HCT116 (cell line): ENCODE measurements around the gene CCDC63. TPM values are rescaled to one million over a fixed set of nuclear protein-coding genes. Genes with fewer than 3 reads are reported as not detected.

Source experiments
- ATAC-seq: fragments of 200-7000 bp; cut with Tn5 transposase; 2 replicates; pipeline ENCODE4 v1.9.1; 2020; ENCODE audit warnings: mild to moderate bottlenecking, moderate library complexity
- BruUV-seq: library from RNA; stranded (reverse); fragments of 400-500 nt; replicated peaks from 2 replicates; lab custom pipeline; 2021; lab: Mats Ljungman, UMichigan
- CTCF ChIA-PET: fragments of 300-600 bp; sonication (Branson Sonifier 250); formaldehyde crosslinking; loops from one replicate; lab custom pipeline; 2021; ENCODE audit warnings: antibody characterized with exemption; lab: Charles Lee
- POLR2A ChIA-PET: fragments of 300-600, 350-600 bp; sonication (Branson Sonifier 250); formaldehyde crosslinking; loops from one replicate; lab custom pipeline; 2021; ENCODE audit warnings: antibody characterized with exemption; lab: Charles Lee
- RAD21 ChIA-PET, 2 experiments: fragments of 300-600 bp; sonication (Branson Sonifier 250); formaldehyde crosslinking; loops; one replicate each; lab custom pipeline; 2023; ENCODE audit warnings: low total read pairs in 2 of 2; ENCODE audit not compliant: uncharacterized antibody in 2 of 2, unreplicated experiment in 2 of 2, low non-redundant PET in 1 of 2; lab: Charles Lee
- DNase-seq: peaks from one replicate; pipeline ENCODE4 v3.0.0-alpha.2; 2010; ENCODE audit warnings: low read depth, low spot score
- H2AFZ ChIP-seq: fragments of 200-600 bp; shearing (Covaris generic), sonication (generic); 2 replicates; pipeline ENCODE4 v1.6.1; 2017; ENCODE audit warnings: low read depth, mixed run types, mixed read lengths, antibody characterized with exemption, low read length; ENCODE audit not compliant: poor library complexity, severe bottlenecking
- H3K27ac ChIP-seq: 2 replicates; pipeline ENCODE4 v1.5.1; 2012; ENCODE audit warnings: low read depth, low read length
- H3K27me3 ChIP-seq: fragments of 200-600 bp; sonication (generic); 2 replicates; pipeline ENCODE4 v1.6.1; 2016; ENCODE audit warnings: mixed run types, low read length, mixed read lengths; ENCODE audit not compliant: insufficient read depth
- H3K36me3 ChIP-seq, 2 experiments: fragments of 200-500 bp in 1 of 2; fragments of 200-600 bp in 1 of 2; sonication (Bioruptor generic) in 1 of 2; sonication (generic) in 1 of 2; 2 replicates each; pipeline versions ENCODE4 v1.5.1 to v1.6.1; 2014 to 2016; ENCODE audit warnings: low read length in 2 of 2, inconsistent platforms in 1 of 2, mixed read lengths in 1 of 2, mixed run types in 1 of 2; ENCODE audit not compliant: insufficient read depth in 2 of 2, control insufficient read depth in 1 of 2
- H3K4me1 ChIP-seq, 2 experiments: fragments of 200-600 bp in 1 of 2; sonication (generic) in 1 of 2; 2 replicates each; pipeline versions ENCODE4 v1.5.1 to v1.6.1; 2012 to 2017; ENCODE audit warnings: low read length in 2 of 2, inconsistent platforms in 1 of 2, mild to moderate bottlenecking in 1 of 2, mixed read lengths in 1 of 2, mixed run types in 1 of 2, moderate library complexity in 1 of 2; ENCODE audit not compliant: insufficient read depth in 2 of 2, control insufficient read depth in 1 of 2
- H3K4me2 ChIP-seq: fragments of 200-600 bp; sonication (generic); 2 replicates; pipeline ENCODE4 v1.6.1; 2017; ENCODE audit warnings: mixed run types, low read length, mixed read lengths
- H3K4me3 ChIP-seq, 2 experiments: fragments of 200-600 bp in 1 of 2; sonication (generic) in 1 of 2; replicated peaks in 1 of 2; 2 replicates each; pipeline ENCODE4 v1.5.1; 2011 to 2016; ENCODE audit warnings: low read length in 2 of 2, control low read depth in 1 of 2, low read depth in 1 of 2, mild to moderate bottlenecking in 1 of 2, mixed read lengths in 1 of 2, mixed run types in 1 of 2
- H3K79me2 ChIP-seq: fragments of 200-600 bp; sonication (generic); 2 replicates; pipeline ENCODE4 v1.6.1; 2017; ENCODE audit warnings: mild to moderate bottlenecking, mixed run types, low read length, moderate library complexity, mixed read lengths; ENCODE audit not compliant: insufficient read depth
- H3K9ac ChIP-seq: fragments of 200-600 bp; sonication (generic); 2 replicates; pipeline ENCODE4 v1.6.1; 2016; ENCODE audit warnings: low read length, mixed read lengths
- H3K9me2 ChIP-seq: fragments of 200-600 bp; sonication (generic), shearing (Covaris generic); 2 replicates; pipeline ENCODE4 v1.6.1; 2017; ENCODE audit warnings: mixed run types, mild to moderate bottlenecking, moderate library complexity; ENCODE audit not compliant: insufficient read depth
- H3K9me3 ChIP-seq, 2 experiments: fragments of 200-500 bp in 1 of 2; fragments of 200-600 bp in 1 of 2; sonication (Bioruptor generic) in 1 of 2; sonication (generic) in 1 of 2; 2 replicates each; pipeline ENCODE4 v1.6.1; 2014 to 2017; ENCODE audit warnings: low read length in 2 of 2, mixed read lengths in 2 of 2, inconsistent platforms in 1 of 2, low read depth in 1 of 2, mild to moderate bottlenecking in 1 of 2, mixed run types in 1 of 2, moderate library complexity in 1 of 2; ENCODE audit not compliant: control insufficient read depth in 1 of 2, insufficient read depth in 1 of 2
- H4K20me1 ChIP-seq: fragments of 200-600 bp; sonication (generic), shearing (Covaris generic); 2 replicates; pipeline ENCODE4 v1.6.1; 2017; ENCODE audit warnings: mixed run types, mild to moderate bottlenecking, moderate library complexity; ENCODE audit not compliant: insufficient read depth
- ATF3 ChIP-seq: IDR thresholded peaks from 2 replicates; pipeline ENCODE4 v1.6.1; 2012
- CBX3 ChIP-seq: IDR thresholded peaks from 2 replicates; pipeline ENCODE4 v1.6.1; 2012; ENCODE audit warnings: low read depth
- CTCF ChIP-seq, 3 experiments: fragments of 200-600 bp in 1 of 3; sonication (generic) in 1 of 3; IDR thresholded peaks in 2 of 3; conservative IDR thresholded peaks in 1 of 3; 2 replicates each; pipeline ENCODE4 v1.5.1; 2012 to 2017; ENCODE audit warnings: low read depth in 2 of 3, low read length in 2 of 3, antibody characterized with exemption in 1 of 3, borderline replicate concordance in 1 of 3, control low read depth in 1 of 3, mild to moderate bottlenecking in 1 of 3, mixed read lengths in 1 of 3, mixed run types in 1 of 3, moderate library complexity in 1 of 3; ENCODE audit not compliant: insufficient read depth in 1 of 3
- MAX ChIP-seq: IDR thresholded peaks from 2 replicates; pipeline ENCODE4 v1.6.1; 2012
- RAD21 ChIP-seq: IDR thresholded peaks from 2 replicates; pipeline ENCODE4 v1.6.1; 2012; ENCODE audit warnings: low read depth, mild to moderate bottlenecking
- SRF ChIP-seq: IDR thresholded peaks from 2 replicates; pipeline ENCODE4 v1.6.1; 2012; ENCODE audit warnings: low read depth
- YY1 ChIP-seq: IDR thresholded peaks from 2 replicates; pipeline ENCODE4 v1.6.1; 2011; ENCODE audit warnings: low read length, low read depth, moderate library complexity, mild to moderate bottlenecking; ENCODE audit not compliant: insufficient replicate concordance; ENCODE audit errors: extremely low read depth
- ZBTB33 ChIP-seq: IDR thresholded peaks from 2 replicates; pipeline ENCODE4 v1.6.1; 2011; ENCODE audit warnings: mild to moderate bottlenecking, low read length, moderate library complexity; ENCODE audit not compliant: insufficient replicate concordance; ENCODE audit errors: extremely low read depth
- intact Hi-C: fragments of 100-400 bp; cut with micrococcal nuclease; formaldehyde crosslinking; loops from 2 replicates; pipeline ENCODE4 v1.10.0; 2022
- total RNA-seq: library from RNA; stranded (reverse); gene quantifications from one replicate; pipeline ENCODE4 v1.2.1, GENCODE V29; 2021; ENCODE audit not compliant: unreplicated experiment

CCDC63 gene
- total RNA-seq, 1 experiment from 2014 or later, result 0.47 TPM

GRCh38 chr12:110937104-110937641, 90.4 kb downstream of the CCDC63 start:
- Histone ChIP-seq H3K79me2 (no peaks in the 10 kb centered on the region), H3K4me2 (peak overlapping the region; percentile 70), H2AFZ (peak overlapping the region; percentile 93), H3K4me1 (peaks cover 25 to 53% of the 10 kb centered on the region in 2 experiments), H3K27me3 (no peaks in the 10 kb centered on the region), H3K36me3 (no peaks in the 10 kb centered on the region), H3K27ac (no peak overlapping the region), H4K20me1 (no peaks in the 10 kb centered on the region), H3K9me3 (no peaks in the 10 kb centered on the region), H3K9ac (peak overlapping the region; percentile 47), H3K9me2 (no peaks in the 10 kb centered on the region), H3K4me3 (peak overlapping the region; percentile 23 to 41)
- DNase-seq, result peak; percentile 57
- no TSS peak for BruUV-seq
- intact Hi-C loops, result loop anchor here (1.0 to 5.0 kb wide), 3 partner anchors 88 to 375 kb away; no protein-coding TSS in a partner anchor
- ChIA-PET POLR2A (no interaction called here), CTCF (interaction anchor here (0.7 to 1.5 kb wide), 4 partner anchors 7 to 49 kb away, joined by 3 read pairs; no protein-coding TSS in a partner anchor), RAD21 (no interaction called here)
- peak; percentile 61 for ATAC-seq
- TF ChIP-seq CBX3, result peak; percentile 33; the same call in 1 of the 2 replicates
- TF ChIP-seq YY1, result peak; percentile 31
- peak; percentile 85 for TF ChIP-seq RAD21
- peak; percentile 33; the same call in 1 of the 2 replicates for TF ChIP-seq MAX
- peak; percentile 68 to 93 (median 90) for TF ChIP-seq CTCF (IDR thresholded peaks at IDR 0.05 in 2 of 3, conservative IDR thresholded peaks at IDR 0.05 in 1 of 3; ENCODE audit: borderline replicate concordance in 1 of 3, insufficient read depth in 1 of 3, low read depth in 2 of 3, low read length in 2 of 3)
- no peak for TF ChIP-seq ATF3
- no peak for TF ChIP-seq ZBTB33
- no peak for TF ChIP-seq SRF
